Omental fat pad (tissue), 4 donors: ENCODE measurements around the gene SRGAP3. TPM values are rescaled to one million over a fixed set of nuclear protein-coding genes. Genes with fewer than 3 reads are reported as not detected.

ENCODE experiments used
- ATAC-seq: fragments of 150-250 bp; one replicate; pipeline ENCODE4 v1.9.1; 2016; ENCODE audit warnings: mild to moderate bottlenecking, moderate library complexity; ENCODE audit not compliant: low FRiP score
- DNase-seq: peaks from one replicate; pipeline ENCODE4 v3.0.0-alpha.2; 2019; ENCODE audit warnings: low spot score
- CTCF ChIP-seq, 3 donors: fragments of 450-650 bp; IDR thresholded peaks; one replicate each; pipeline ENCODE4 v1.5.1; 2016 to 2017; ENCODE audit warnings: antibody characterized with exemption in 3 of 3, mild to moderate bottlenecking in 3 of 3, moderate library complexity in 2 of 3
- total RNA-seq, 4 donors: library from RNA; depleted of rRNA; stranded (reverse); fragments of >200 nt; gene quantifications; one replicate each; pipeline ENCODE4 v1.1.0, GENCODE V29; 2016

SRGAP3 gene
- total RNA-seq, 4 donors from 2014 or later = 3.0 to 5.3 (median 3.6) TPM

DNA sequence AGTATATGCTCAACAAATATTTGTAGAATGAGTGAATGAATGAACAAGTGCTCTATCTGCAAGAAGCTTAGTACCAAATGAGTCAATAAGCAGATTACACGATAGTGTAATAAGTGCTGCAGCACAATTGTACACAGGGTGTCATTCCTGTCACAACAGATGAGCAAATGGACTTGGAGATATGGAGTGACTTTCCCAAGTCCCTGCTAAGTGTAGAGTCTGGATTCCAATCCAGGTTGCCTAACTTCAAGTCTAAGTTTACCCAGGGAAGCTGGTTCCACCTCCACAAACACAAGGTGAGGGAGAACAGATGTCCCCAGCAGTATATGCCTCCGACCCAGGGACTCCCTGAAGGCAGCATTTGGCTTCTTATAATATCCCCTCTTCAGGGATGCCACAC, 208.4 kb downstream of the SRGAP3 start:
- DNase-seq = no peak
- ATAC-seq = no peak
- no peak for TF ChIP-seq CTCF (IDR thresholded peaks at IDR 0.05)

GRCh38 chr3:9037144-9037711, 212.2 kb downstream of the SRGAP3 start:
- DNase-seq (no peak), ATAC-seq (peak; percentile 64)
- TF ChIP-seq CTCF (IDR thresholded peaks at IDR 0.05) = no peak

- DNase-seq (peak; percentile 44), ATAC-seq (peak; percentile 94)
- no peak for TF ChIP-seq CTCF (IDR thresholded peaks at IDR 0.05)
Observed at GRCh38 chr3:9036404-9037131, 212.9 kb downstream of the SRGAP3 start.

DNA sequence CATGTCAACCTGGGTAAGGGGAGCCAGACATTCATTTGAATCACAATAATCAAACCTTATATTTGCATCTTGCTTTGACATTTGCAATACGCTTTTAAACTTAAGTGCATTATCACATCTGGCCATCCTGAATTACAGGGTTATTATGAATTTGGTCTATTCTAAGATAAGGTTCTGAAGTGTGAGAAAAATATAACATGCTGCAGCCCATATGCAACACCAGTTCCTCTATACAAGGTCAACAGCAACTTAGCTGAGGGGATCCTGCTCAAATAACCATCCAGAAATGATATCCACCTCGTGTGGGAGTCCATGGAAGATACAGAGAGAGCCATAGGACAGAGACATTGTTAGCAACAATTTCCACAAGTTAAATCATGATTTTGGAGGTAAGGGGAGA, 213.5 kb downstream of the SRGAP3 start:
- no peak for ATAC-seq
- DNase-seq = no peak
- TF ChIP-seq CTCF (IDR thresholded peaks at IDR 0.05) = no peak

GRCh38 chr3:9035473-9035872, 214.0 kb downstream of the SRGAP3 start:
- TF ChIP-seq CTCF (IDR thresholded peaks at IDR 0.05) = no peak
- DNase-seq (no peak), ATAC-seq (no peak)

DNA sequence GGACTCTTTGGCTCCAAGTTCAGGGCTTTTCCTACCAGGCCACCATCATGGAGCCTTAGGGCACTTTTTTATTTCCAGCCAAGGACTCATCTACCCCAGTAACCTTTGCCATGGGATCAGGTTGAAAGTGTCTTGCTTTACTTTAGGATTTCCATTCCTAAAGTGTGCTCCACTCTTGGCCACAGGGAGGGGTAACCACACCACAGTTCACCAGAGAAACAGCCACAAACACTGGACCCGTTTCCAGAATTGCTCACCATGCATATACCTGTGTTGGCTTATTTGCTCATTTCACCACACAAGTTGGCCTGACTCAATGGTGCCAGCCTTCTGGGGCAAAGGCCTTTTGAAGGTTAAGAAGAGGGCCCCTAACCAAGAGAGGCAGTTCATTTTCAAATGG, 215.6 kb downstream of the SRGAP3 start:
- no peak for TF ChIP-seq CTCF (IDR thresholded peaks at IDR 0.05)
- ATAC-seq (no peak), DNase-seq (no peak)

DNA sequence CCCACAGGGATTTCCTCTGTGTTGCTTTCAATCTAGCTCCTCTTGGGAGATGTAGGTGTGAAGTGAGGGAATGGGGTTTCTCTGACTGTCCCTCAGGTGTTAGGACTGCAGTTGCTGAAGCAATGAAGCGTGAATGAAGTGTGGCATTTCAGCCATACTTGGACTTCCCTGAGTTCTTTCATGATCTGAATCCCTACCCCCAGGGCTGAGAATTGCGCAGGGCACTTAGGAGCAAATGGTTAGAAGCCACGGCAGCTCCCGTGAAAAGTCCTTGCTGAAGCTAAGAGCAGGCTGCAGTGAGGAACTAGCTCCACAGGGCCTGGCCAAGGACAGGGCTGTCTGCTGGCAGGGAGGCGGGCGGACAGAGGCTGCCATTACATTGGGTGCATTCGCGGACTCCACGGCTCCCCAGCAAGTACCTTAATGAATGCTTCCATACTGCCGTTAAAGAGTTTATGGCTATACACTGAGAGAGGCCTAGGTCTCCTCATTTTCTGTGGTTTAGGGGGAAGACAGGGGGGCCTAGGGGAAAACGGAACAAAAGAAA, 217.1 kb downstream of the SRGAP3 start:
- no peak for TF ChIP-seq CTCF (IDR thresholded peaks at IDR 0.05)
- no peak for ATAC-seq
- DNase-seq = no peak
